Measurements from ENCODE around the gene DEUP1.
"Not testable (repeated sequence)": the region's sequence is repeated elsewhere in the genome, so short reads cannot be mapped to it uniquely, and the experiment has no call there.

Gene DEUP1

DNA sequence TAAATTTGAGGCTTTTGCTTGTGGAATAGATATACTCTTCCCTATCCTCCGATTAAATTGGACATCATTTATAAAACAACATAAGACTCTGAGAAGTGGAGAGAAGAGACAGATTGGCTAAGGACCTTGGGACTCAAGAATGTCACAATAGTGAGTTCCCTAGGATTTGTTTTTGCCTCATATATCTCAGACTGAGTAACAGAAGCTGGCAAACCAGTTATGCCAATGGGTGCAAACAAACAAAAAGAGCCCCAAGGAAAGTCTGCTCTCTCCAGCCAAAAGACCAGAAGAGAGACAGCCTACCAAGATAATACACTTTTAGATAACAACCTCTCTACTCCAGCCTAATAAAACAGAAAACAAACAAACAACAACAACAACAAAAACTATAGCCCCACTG is 28.9 kb downstream of the DEUP1 start:
- no peak for DNase-seq

- DNase-seq: no peak
These were observed 30.9 kb downstream of the DEUP1 start for GRCh38 chr11:93361435-93361834.

DNA sequence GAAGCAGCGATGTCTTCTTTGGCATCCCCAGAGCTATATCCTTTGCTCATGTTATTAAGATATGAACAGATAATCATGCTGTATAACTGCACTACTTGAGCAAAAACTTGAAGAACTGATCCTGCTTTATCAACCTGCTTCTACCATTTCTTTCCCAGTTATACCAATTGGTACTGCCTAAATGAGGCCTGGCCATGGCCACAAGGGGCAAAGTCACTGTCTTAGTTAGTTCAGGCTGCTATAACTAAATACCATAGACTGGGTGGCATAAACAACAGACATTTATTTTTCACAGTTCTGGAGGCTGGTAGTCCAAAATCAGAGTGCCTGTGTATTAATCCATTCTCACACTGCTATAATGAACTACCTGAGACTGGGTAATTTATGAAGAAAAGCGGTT is 37.5 kb downstream of the DEUP1 start:
- no peak for DNase-seq

DNA sequence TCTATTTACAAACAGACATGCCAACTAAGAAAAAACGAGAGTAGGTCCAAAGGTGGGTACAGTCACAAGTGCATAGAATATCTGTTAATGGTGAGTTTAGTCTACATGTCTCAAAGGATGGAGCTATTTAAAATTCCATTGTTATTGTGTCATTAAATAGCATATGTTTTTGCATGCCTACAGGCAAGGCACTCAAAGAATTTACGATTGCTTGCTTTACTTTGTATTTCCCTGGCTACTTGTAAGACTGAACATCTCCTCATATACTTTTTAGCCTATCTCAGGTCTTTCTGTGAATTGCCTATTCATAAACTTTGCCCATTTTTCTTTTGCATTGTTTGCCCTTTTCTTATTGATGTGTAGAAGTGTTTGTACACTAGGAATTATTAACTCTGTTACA is 39.7 kb downstream of the DEUP1 start:
- DNase-seq: no peak

DNA sequence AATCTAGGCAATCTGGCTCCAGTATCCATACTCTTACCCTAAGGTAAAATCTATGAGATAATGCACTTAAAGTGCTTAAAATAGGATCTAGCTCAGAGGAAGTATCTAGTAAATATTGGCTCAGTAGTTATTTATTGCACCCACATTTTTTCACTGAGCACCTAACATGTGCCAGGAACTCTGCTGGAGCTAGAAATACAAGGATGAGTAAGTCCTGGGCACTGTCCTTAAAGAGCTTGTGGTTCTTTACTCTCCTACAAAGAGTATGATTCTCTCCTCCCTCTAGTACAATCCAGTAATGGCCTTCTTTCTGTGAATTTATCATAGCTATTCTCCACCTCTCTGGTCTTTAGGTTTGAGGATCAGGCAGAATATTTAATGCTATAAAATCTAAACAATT is 59.2 kb downstream of the DEUP1 start:
- no peak for DNase-seq

- no peak for DNase-seq
These were observed 62.3 kb downstream of the DEUP1 start for GRCh38 chr11:93392867-93393266.

DNA sequence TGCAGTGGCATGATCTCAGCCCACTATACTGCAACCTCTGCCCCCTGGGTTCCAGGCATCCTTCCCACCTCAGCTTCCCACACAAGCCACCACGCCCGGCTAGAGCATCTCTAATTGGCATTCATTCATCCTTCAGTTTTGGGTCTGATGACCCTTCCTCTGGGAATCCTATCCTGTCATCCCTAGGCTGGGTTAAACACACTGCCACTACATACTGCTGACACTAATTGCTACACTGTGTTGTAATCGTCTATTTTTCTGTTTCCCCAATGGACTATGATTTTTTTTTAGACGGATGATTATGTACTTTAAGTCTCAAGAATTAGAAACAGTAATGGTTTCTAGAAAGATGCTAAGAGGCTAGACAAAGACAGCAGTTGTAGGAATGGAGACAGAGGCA is 62.8 kb downstream of the DEUP1 start:
- DNase-seq: no peak

- DNase-seq: no peak
These were observed 63.9 kb downstream of the DEUP1 start for GRCh38 chr11:93394488-93394887.

GRCh38 chr11:93396316-93396715 is 65.8 kb downstream of the DEUP1 start:
- no peak for DNase-seq

DNA sequence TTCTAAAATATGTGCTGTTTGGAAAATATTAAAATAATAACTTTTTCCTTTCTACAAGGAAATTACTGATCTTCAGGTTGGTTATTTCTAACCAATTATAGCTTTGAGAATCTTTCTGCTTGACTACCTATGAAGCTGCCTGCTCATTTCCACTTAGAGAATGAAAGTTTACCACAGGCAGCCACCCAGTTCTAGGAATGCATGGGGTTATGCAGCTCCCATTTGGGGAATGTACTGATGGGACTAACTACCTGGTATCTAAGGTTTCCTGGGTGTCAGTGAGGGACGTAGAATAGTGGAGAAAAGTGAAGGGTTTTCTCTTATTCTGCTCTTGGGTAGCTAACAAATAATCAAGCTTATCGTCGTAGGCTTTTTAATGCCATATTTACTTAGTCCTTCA is 73.4 kb downstream of the DEUP1 start:
- DNase-seq: no peak

- DNase-seq: no peak
These were observed 77.3 kb downstream of the DEUP1 start for GRCh38 chr11:93407777-93408401.

- DNase-seq: no peak
These were observed 79.9 kb downstream of the DEUP1 start for GRCh38 chr11:93410441-93410840.

GRCh38 chr11:93411705-93412104 is 81.2 kb downstream of the DEUP1 start:
- DNase-seq: no peak

DNA sequence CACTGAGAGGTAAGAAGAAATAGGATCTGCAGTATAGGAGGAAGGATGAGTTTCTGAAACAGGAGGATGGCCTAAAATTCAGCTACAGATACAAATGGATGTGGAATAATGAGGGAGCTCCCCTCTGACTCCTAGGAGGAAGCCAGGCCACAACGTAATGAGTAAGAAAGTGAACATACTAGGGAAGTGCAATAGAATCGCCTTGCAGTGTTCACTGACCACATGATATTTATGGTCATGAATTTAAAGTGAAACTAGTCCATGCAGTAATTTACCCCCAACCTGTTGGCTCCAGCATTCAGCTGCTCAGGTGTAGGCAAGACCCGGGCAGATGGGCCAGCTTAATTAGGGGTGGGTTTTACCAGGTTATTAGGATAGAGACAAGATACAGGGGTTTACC is 101.7 kb downstream of the DEUP1 start:
- DNase-seq: no peak

DNA sequence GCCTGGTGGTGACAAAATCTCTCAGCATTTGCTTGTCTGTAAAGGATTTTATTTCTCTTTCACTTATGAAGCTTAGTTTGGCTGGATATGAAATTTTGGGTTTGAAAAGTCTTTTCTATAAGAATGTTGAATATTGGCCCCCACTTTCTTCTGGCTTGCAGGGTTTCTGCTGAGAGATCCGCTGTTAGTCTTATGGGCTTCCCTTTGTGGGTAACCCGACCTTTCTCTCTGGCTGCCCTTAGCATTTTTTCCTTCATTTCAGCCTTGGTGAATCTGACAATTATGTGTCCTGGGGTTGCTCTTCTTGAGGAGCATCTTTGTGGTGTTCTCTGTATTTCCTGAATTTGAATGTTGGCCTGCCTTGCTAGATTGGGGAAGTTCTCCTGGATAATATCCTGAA is 112.7 kb downstream of the DEUP1 start:
- DNase-seq: not testable (repeated sequence)

DNA sequence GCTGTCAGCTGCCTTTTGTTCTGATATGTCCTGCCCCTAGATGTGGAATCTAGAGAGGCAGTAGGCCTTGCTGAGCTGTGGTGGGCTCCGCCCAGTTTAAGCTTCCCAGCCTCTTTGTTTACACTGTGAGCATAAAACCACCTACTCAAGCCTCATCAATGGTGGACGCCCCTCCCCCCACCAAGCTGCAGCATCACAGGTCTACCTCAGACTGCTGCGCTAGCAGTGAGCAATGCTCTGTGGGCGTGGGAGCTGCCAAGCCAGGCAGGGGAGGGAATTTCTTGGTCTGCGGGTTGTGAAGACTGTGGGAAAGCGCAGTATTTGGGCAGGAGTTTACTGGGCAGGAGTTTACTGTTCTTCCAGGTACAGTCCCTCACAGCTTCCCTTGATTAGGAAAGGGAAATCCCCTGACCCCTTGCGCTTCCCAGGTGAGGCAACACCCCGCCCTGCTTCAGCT is 114.1 kb downstream of the DEUP1 start:
- peak; percentile 94 to 95 for DNase-seq

DNA sequence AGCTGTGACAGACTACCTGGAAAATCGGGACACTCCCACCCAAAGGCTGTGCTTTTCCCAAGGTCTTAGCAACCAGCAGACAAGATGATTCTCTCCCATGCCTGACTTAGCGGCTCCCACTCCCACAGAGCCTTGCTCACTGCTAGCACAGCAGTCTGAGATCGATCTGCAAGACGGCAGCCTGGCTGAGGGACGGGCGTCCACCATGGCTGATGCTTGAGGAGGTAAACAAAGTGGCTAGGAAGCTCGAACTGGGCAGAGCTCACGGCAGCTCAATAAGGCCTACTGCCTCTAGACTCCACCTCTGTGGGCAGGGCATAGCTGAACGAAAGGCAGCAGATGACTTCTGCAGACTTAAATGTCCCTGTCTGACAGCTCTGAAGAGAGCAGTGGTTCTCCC is 127.7 kb downstream of the DEUP1 start:
- no peak for DNase-seq

GRCh38 chr11:93463666-93464065 is 133.1 kb downstream of the DEUP1 start:
- not testable (repeated sequence) for DNase-seq

DNA sequence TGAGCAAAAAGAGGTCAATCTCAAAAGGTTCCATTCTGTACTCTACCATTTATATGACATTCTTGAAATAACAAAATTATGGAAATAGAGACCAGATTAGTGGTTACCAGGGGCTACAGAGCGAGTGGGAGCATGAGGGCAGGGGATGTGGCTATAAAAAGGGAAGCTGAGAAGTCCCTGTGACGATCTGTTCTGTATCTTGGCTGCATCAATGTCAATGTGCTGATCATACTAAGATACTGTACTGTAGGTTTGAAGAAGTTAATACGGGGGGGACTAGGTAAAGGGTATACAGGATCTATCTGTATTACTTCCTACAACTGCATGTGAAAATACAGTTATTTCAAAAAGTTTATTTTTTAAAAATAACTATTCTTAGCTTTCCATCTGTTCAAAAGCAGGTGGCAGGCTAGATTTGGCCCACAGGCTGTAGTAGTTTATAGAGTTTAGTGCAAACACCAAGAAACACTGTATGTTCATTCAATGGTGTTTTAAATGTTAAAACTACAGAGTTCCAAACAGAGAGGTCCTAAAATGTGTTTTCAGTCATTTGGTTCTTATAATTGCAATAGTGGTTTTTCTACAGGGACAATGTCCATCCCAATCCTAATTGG is 134.5 kb downstream of the DEUP1 start:
- DNase-seq: no peak

GRCh38 chr11:93467054-93467453 is 136.5 kb downstream of the DEUP1 start:
- DNase-seq: peak; percentile 76 to 86

DNA sequence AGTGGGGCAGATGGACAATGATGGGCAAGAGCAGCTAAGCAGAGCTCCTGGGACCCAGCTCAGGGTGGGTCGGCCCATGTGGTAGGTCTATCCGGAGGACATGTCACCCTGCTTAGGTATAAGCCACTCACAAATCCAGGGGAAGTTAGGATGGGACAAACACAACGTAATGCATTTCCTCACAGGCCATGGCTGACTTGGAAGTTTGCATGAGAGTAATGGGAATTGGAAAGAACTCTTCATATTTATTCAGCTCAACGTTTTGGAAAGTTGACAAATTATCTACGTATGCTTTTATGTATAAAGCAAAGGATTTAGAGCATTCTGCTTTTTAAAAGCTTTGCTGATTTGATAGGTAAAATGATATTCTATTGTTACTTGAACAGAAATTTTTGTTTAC is 137.7 kb downstream of the DEUP1 start:
- DNase-seq: peak; percentile 51 to 74

DNA sequence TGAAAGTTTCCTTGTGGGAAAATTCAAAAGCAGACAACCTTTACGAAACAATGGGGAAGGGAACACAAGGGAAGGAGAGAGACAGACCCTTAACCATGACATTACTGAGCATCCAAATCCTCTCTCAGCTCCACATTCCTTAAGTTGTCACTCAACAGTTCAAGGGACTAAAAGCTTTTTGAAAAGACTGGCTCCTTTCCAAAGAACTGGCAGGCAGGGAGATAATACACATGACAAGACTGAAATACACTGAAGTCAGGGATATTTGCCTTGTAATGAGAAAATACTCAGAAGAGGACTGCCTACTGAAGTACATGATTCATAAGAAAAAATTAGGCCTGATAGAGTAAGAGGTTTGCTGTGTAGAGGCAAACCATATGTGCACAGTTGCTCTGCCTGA is 143.6 kb downstream of the DEUP1 start:
- no peak for DNase-seq

DNA sequence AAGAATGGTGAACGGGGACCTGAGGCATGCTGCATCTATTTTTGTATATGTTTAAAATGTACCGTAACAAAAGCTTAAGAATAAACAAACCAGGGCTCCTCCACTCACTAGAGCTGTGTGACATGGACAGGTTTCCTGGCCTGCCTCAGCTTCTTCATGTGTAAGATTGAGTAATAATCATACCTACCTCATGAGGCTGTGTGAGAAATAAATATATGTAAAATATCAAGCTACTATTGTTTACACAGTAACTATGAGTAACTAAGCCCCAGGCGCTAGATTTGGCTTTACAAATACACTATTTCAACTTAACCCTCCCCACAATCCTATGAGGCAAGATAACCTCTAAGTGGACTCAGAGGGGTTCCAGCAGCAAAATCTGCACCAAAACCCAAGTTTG is 146.3 kb downstream of the DEUP1 start:
- peak; percentile 88 to 94 for DNase-seq

GRCh38 chr11:93477684-93478234 is 147.2 kb downstream of the DEUP1 start:
- DNase-seq: peak; percentile 96 to 98

DNA sequence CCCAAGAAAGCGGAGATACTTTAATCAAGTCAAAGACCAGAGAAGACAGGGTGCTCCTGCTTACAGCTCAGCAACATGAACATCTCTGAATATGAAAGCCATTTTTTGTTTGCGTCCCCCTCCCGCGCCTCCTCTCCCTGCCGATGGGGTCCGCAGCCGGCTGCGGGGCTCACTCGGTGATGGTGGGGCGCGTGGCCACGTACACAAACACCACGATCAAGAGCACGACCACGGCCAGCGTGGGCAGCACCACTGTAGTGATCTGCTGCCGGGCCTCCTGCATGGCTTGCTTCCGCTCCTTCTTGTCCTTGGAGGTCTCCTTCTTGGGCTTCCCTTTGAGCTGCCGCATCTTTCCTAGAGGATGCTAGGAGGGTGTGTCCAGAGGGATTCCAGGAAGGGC is 148.3 kb downstream of the DEUP1 start:
- no peak for DNase-seq

Data from NCI-H526 (cell line).